Breast epithelium (tissue), 4 donors: Measurements from ENCODE around the gene TBXT. TPM values are rescaled to one million over a fixed set of nuclear protein-coding genes. Genes with fewer than 3 reads are reported as not detected.

ENCODE experiments used
- DNase-seq, 2 donors: peaks; one replicate each; pipeline ENCODE4 v3.0.0-alpha.2; 2019; ENCODE audit warnings: low spot score in 2 of 2
- H3K27ac ChIP-seq, 2 donors: fragments of 200-600 bp; sonication (generic) in 1 of 2; one replicate each; pipeline ENCODE4 v1.5.1; 2016 to 2019; ENCODE audit warnings: mild to moderate bottlenecking in 1 of 2
- H3K27me3 ChIP-seq, 2 donors: fragments of 200-600 bp; sonication (generic) in 1 of 2; one replicate each; pipeline versions ENCODE4 v1.5.1 to v1.6.0; 2017 to 2019; ENCODE audit warnings: control low read depth in 1 of 2, mild to moderate bottlenecking in 1 of 2
- H3K36me3 ChIP-seq: fragments of 200-600 bp; one replicate; pipeline ENCODE4 v1.5.1; 2019
- H3K4me1 ChIP-seq, 2 donors: fragments of 200-600 bp; sonication (generic); one replicate each; pipeline ENCODE4 v1.5.1; 2016 to 2019; ENCODE audit warnings: control low read depth in 1 of 2
- H3K4me3 ChIP-seq, 3 donors: fragments of 200-600 bp; sonication (generic); 1 replicate in 2 of 3; 2 replicates in 1 of 3; pipeline ENCODE4 v1.5.1; 2016 to 2019; ENCODE audit warnings: mild to moderate bottlenecking in 3 of 3, moderate library complexity in 2 of 3
- H3K9me3 ChIP-seq, 2 donors: fragments of 200-600 bp; sonication (generic) in 1 of 2; one replicate each; pipeline ENCODE4 v1.5.1; 2016 to 2019; ENCODE audit warnings: control low read depth in 1 of 2
- CTCF ChIP-seq, 3 donors: fragments of 450-650 bp; IDR thresholded peaks; one replicate each; pipeline ENCODE4 v1.5.1; 2016 to 2017; ENCODE audit warnings: antibody characterized with exemption in 3 of 3, mild to moderate bottlenecking in 3 of 3, moderate library complexity in 3 of 3
- POLR2A ChIP-seq: fragments of 450-650 bp; IDR thresholded peaks from one replicate; pipeline ENCODE4 v1.6.1; 2016; ENCODE audit warnings: antibody characterized with exemption, mild to moderate bottlenecking, moderate library complexity
- POLR2AphosphoS5 ChIP-seq, 3 donors: sonication (generic); formaldehyde crosslinking; IDR thresholded peaks; one replicate each; pipeline ENCODE4 v1.6.1; 2017; ENCODE audit warnings: antibody characterized with exemption in 3 of 3
- intact Hi-C: fragments of 100-400 bp; cut with DNase I; formaldehyde crosslinking; loops from one replicate; pipeline ENCODE4 v1.15.1; 2023; ENCODE audit warnings: low total_unique reads
- total RNA-seq, 3 donors: library from RNA; depleted of rRNA; stranded (reverse); fragments of >200 nt; gene quantifications; one replicate each; pipeline ENCODE4 v1.1.0, GENCODE V29; 2016

The TBXT gene
- total RNA-seq, 3 donors from 2014 or later, result not detected

- intact Hi-C loops, result no loop called here
- DNase-seq, result no peak
These were observed 36.1 kb upstream of the TBXT start for GRCh38 chr6:166203641-166204222.

GRCh38 chr6:166203003-166203640, 35.5 kb upstream of the TBXT start:
- no peak for DNase-seq
- no peak overlapping the region for H3K4me3 ChIP-seq
- TF ChIP-seq POLR2A (no peak), POLR2AphosphoS5 (IDR thresholded peaks at IDR 0.05) (no peak), CTCF (IDR thresholded peaks at IDR 0.05) (no peak)

More at GRCh38 chr6:166203641-166204222, 36.1 kb upstream of the TBXT start:
- Histone ChIP-seq H3K9me3 (no peaks in the 10 kb centered on the region), H3K4me3 (no peak overlapping the region), H3K4me1 (no peaks in the 10 kb centered on the region), H3K36me3 (no peaks in the 10 kb centered on the region), H3K27me3 (no peaks in the 10 kb centered on the region), H3K27ac (no peak overlapping the region)
- TF ChIP-seq POLR2A, result no peak
- no peak for TF ChIP-seq CTCF (IDR thresholded peaks at IDR 0.05)
- TF ChIP-seq POLR2AphosphoS5 (IDR thresholded peaks at IDR 0.05), result no peak

GRCh38 chr6:166202321-166202733, 34.7 kb upstream of the TBXT start:
- H3K36me3 ChIP-seq, result no peaks in the 10 kb centered on the region

More at GRCh38 chr6:166203003-166203640, 35.5 kb upstream of the TBXT start:
- H3K27ac ChIP-seq, result no peak overlapping the region
- H3K9me3 ChIP-seq, result no peaks in the 10 kb centered on the region
- H3K27me3 ChIP-seq, result no peaks in the 10 kb centered on the region
- no peaks in the 10 kb centered on the region for H3K36me3 ChIP-seq
- intact Hi-C loops, result no loop called here
- no peaks in the 10 kb centered on the region for H3K4me1 ChIP-seq

GRCh38 chr6:166201878-166202277, 34.2 kb upstream of the TBXT start:
- Histone ChIP-seq H3K27me3 (peaks cover 0 to 3% of the 10 kb centered on the region in 2 donors), H3K9me3 (no peaks in the 10 kb centered on the region), H3K27ac (no peak overlapping the region), H3K4me3 (no peak overlapping the region), H3K4me1 (no peaks in the 10 kb centered on the region), H3K36me3 (no peaks in the 10 kb centered on the region)
- DNase-seq, result no peak
- TF ChIP-seq POLR2A, result no peak
- TF ChIP-seq POLR2AphosphoS5 (IDR thresholded peaks at IDR 0.05), result no peak
- no peak for TF ChIP-seq CTCF (IDR thresholded peaks at IDR 0.05)
- intact Hi-C loops, result no loop called here

More at GRCh38 chr6:166202321-166202733, 34.7 kb upstream of the TBXT start:
- H3K9me3 ChIP-seq, result no peaks in the 10 kb centered on the region
- peaks cover 0 to 3% of the 10 kb centered on the region in 2 donors for H3K27me3 ChIP-seq
- H3K4me1 ChIP-seq, result no peaks in the 10 kb centered on the region
- no peak overlapping the region for H3K27ac ChIP-seq
- H3K4me3 ChIP-seq, result no peak overlapping the region
- TF ChIP-seq CTCF (IDR thresholded peaks at IDR 0.05) (no peak), POLR2A (no peak), POLR2AphosphoS5 (IDR thresholded peaks at IDR 0.05) (no peak)
- intact Hi-C loops, result no loop called here
- DNase-seq, result no peak

- Histone ChIP-seq H3K36me3 (no peaks in the 10 kb centered on the region), H3K27ac (no peak overlapping the region), H3K27me3 (peaks cover 0 to 3% of the 10 kb centered on the region in 2 donors), H3K4me1 (no peaks in the 10 kb centered on the region), H3K4me3 (no peak overlapping the region), H3K9me3 (no peaks in the 10 kb centered on the region)
- no peak for TF ChIP-seq POLR2A
- TF ChIP-seq CTCF (IDR thresholded peaks at IDR 0.05), result no peak
- no peak for TF ChIP-seq POLR2AphosphoS5 (IDR thresholded peaks at IDR 0.05)
- DNase-seq, result no peak
- intact Hi-C loops, result no loop called here
These were observed 29.7 kb upstream of the TBXT start for GRCh38 chr6:166197361-166197760.
